OCI-LY7 (cell line): ENCODE measurements around the gene TEPSIN.

Source experiments
- CTCF ChIP-seq: fragments of 200-600 bp; sonication (generic); conservative IDR thresholded peaks from 2 replicates; pipeline ENCODE4 v1.5.1; 2014; ENCODE audit warnings: mild to moderate bottlenecking, antibody characterized with exemption, low read length, moderate library complexity, mixed read lengths
- EZH2phosphoT487 ChIP-seq: fragments of 200-600 bp; sonication (generic); IDR thresholded peaks from 2 replicates; pipeline ENCODE4 v1.6.1; 2018; ENCODE audit warnings: low read depth, borderline replicate concordance, mild to moderate bottlenecking, mixed run types, antibody characterized with exemption, low read length, moderate library complexity, mixed read lengths

GRCh38 chr17:81223762-81224130, 15.1 kb downstream of the TEPSIN start:
- TF ChIP-seq CTCF = no peak
- TF ChIP-seq EZH2phosphoT487 = no peak
